ENCODE measurements around the gene RGS6. TPM values are rescaled to one million over a fixed set of nuclear protein-coding genes. Genes with fewer than 3 reads are reported as not detected.

Gene RGS6
- total and polyA plus RNA-seq, 5 donors from 2014 or later = 0.13 to 1.5 (median 0.69) TPM

DNA sequence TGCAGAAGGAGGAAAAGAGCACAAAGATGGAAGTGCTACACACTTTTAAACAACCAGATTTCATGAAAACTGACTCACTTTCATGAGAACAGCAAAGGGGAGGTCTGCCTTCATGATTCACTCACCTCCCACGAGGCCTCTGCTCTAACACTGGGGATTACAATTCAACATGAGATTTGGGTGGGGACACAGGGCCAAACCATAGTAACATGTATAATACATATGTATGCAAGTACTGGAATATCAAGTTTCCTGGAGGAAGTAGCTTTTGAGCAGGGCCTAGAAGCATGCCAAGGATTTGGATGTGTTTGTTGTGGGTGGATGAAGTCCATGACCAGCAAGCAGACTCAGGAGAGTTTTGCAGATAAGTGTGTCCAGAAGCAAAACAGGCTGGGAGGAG lies 409.0 kb downstream of the RGS6 start:
- no peaks in the 10 kb centered on the region for H3K36me3 Mint-ChIP-seq
- H3K9me3 Mint-ChIP-seq = peaks cover 0 to 7% (median 3%) of the 10 kb centered on the region in 7 donors
- Histone ChIP-seq H3K9me3 (ENCODE audit: control insufficient read depth in 2 of 2, low read length in 2 of 2) (no peaks in the 10 kb centered on the region), H3K4me3 (ENCODE audit: low read depth, low read length) (no peak overlapping the region), H3K27me3 (ENCODE audit: control insufficient read depth, insufficient read depth, low read length) (peaks cover 9% of the 10 kb centered on the region), H3K27ac (ENCODE audit: insufficient read depth, low read length, poor library complexity, severe bottlenecking) (no peak overlapping the region), H3K36me3 (ENCODE audit: control insufficient read depth, insufficient read depth, low read length) (no peaks in the 10 kb centered on the region), H3K4me1 (ENCODE audit: control insufficient read depth, insufficient read depth, low read length, poor library complexity, severe bottlenecking) (no peaks in the 10 kb centered on the region)
- H3K4me1 Mint-ChIP-seq = no peaks in the 10 kb centered on the region
- H3K4me3 Mint-ChIP-seq = no peak overlapping the region
- no peak overlapping the region for H3K27ac Mint-ChIP-seq
- peaks cover 3% of the 10 kb centered on the region for H3K27me3 Mint-ChIP-seq
- ATAC-seq (ENCODE audit: low read depth in 2 of 2) = no peak
- no peak for DNase-seq

DNA sequence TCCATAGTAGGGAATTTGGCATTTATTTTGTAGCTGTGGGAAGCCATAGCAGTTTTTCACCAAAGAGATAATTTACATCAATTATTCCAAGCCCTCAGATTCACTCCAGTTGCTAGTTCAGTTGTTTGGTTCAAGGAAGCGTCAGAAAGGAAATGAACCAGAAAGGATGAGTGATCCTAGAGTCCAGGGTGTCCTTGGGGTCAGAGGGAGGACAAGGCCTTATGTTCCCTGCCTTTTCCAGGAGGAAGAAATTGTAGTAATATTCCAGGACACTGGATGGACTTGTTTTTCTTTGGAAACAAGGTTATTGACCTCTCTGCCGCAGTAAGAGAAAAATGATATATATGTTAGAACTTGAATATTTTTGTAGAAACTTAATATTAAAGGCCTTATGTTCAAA lies 409.5 kb downstream of the RGS6 start:
- Mint-ChIP-seq H3K4me3 (no peak overlapping the region), H3K4me1 (no peaks in the 10 kb centered on the region), H3K27me3 (no peaks in the 10 kb centered on the region), H3K27ac (no peak overlapping the region), H3K9me3 (peaks cover 0 to 7% (median 3%) of the 10 kb centered on the region in 7 donors), H3K36me3 (no peaks in the 10 kb centered on the region)
- H3K27me3 ChIP-seq (ENCODE audit: control insufficient read depth, insufficient read depth, low read length) = peaks cover 9% of the 10 kb centered on the region
- no peaks in the 10 kb centered on the region for H3K9me3 ChIP-seq (ENCODE audit: control insufficient read depth in 2 of 2, low read length in 2 of 2)
- no peaks in the 10 kb centered on the region for H3K36me3 ChIP-seq (ENCODE audit: control insufficient read depth, insufficient read depth, low read length)
- DNase-seq (no peak), ATAC-seq (ENCODE audit: low read depth in 2 of 2) (no peak)
- no peaks in the 10 kb centered on the region for H3K4me1 ChIP-seq (ENCODE audit: control insufficient read depth, insufficient read depth, low read length, poor library complexity, severe bottlenecking)
- no peak overlapping the region for H3K4me3 ChIP-seq (ENCODE audit: low read depth, low read length)
- H3K27ac ChIP-seq (ENCODE audit: insufficient read depth, low read length, poor library complexity, severe bottlenecking) = no peak overlapping the region

DNA sequence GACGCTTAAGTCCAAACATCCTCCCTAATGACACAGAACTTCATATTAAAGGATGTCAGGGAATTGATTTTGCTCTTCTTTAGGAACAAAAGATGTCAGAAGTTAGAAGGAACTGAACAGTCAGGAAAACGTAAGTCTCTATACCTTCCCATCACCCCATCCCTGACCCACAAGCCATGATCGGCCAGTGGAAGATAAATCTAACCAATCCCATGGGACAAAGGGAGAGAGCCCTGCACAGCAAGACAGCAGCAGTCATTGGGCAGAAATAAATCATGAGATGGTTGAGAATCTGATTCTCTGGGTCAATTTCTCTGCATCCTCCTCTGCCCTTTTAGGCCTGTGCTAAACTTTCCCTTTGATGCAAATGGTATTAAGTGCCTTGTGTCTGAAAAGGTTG lies 414.9 kb downstream of the RGS6 start:
- H3K4me1 ChIP-seq (ENCODE audit: control insufficient read depth, insufficient read depth, low read length, poor library complexity, severe bottlenecking) = no peaks in the 10 kb centered on the region
- Mint-ChIP-seq H3K27ac (no peak overlapping the region), H3K9me3 (peaks cover 0 to 2% (median 0%) of the 10 kb centered on the region in 7 donors), H3K27me3 (peaks cover 17% of the 10 kb centered on the region), H3K36me3 (no peaks in the 10 kb centered on the region), H3K4me1 (no peaks in the 10 kb centered on the region), H3K4me3 (no peak overlapping the region)
- no peak overlapping the region for H3K4me3 ChIP-seq (ENCODE audit: low read depth, low read length)
- no peak for DNase-seq
- no peaks in the 10 kb centered on the region for H3K9me3 ChIP-seq (ENCODE audit: control insufficient read depth in 2 of 2, low read length in 2 of 2)
- no peak overlapping the region for H3K27ac ChIP-seq (ENCODE audit: insufficient read depth, low read length, poor library complexity, severe bottlenecking)
- peaks cover 11% of the 10 kb centered on the region for H3K27me3 ChIP-seq (ENCODE audit: control insufficient read depth, insufficient read depth, low read length)
- no peak for ATAC-seq (ENCODE audit: low read depth in 2 of 2)
- no peaks in the 10 kb centered on the region for H3K36me3 ChIP-seq (ENCODE audit: control insufficient read depth, insufficient read depth, low read length)

DNA sequence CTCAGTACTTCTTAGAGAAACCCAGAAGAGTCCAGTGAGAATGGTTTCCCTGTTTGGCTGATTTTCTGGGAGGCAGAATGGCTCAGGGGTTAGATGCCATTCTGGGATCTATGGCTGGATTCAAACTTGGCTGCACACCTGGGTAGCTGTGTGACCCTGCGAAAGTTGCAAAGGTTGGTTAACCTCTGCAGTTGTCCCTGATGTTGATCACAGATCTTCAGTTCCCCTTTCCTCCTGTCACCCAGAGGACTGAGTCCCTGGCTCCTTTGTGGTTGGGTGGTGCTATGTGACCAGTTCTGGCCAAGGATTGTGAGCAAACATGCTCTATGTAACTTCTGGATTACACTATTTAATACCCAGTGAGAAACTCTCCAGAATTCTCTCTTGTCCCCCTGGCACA lies 418.0 kb downstream of the RGS6 start:
- peaks cover 0 to 1% (median 0%) of the 10 kb centered on the region in 7 donors for H3K9me3 Mint-ChIP-seq
- Histone ChIP-seq H3K27me3 (ENCODE audit: control insufficient read depth, insufficient read depth, low read length) (peaks cover 13% of the 10 kb centered on the region), H3K4me3 (ENCODE audit: low read depth, low read length) (no peak overlapping the region), H3K27ac (ENCODE audit: insufficient read depth, low read length, poor library complexity, severe bottlenecking) (no peak overlapping the region), H3K36me3 (ENCODE audit: control insufficient read depth, insufficient read depth, low read length) (no peaks in the 10 kb centered on the region), H3K9me3 (ENCODE audit: control insufficient read depth in 2 of 2, low read length in 2 of 2) (no peaks in the 10 kb centered on the region), H3K4me1 (ENCODE audit: control insufficient read depth, insufficient read depth, low read length, poor library complexity, severe bottlenecking) (no peaks in the 10 kb centered on the region)
- no peak overlapping the region for H3K4me3 Mint-ChIP-seq
- ATAC-seq (ENCODE audit: low read depth in 2 of 2) (no peak), DNase-seq (no peak)
- no peaks in the 10 kb centered on the region for H3K36me3 Mint-ChIP-seq
- H3K27ac Mint-ChIP-seq = no peak overlapping the region
- H3K4me1 Mint-ChIP-seq = no peaks in the 10 kb centered on the region
- peaks cover 26% of the 10 kb centered on the region for H3K27me3 Mint-ChIP-seq

DNA sequence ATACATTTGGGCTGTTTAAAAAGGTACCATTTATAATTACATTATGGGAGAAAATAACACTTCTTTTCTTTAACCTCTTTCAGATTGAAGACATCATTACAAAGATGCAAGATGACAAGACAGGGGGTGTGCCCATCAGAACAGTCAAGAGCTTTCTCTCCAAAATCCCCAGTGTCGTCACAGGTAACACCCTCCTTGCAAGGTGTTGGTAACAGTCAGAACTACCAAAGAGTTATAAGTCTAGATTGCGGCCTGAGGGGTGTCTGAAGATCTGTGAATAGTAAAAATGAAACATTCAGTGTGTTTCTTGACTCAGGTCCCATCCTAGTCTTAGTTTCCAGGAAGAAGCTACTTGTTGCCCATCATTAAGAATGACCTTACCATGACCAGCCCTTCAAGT lies 419.8 kb downstream of the RGS6 start:
- H3K27ac Mint-ChIP-seq = no peak overlapping the region

DNA sequence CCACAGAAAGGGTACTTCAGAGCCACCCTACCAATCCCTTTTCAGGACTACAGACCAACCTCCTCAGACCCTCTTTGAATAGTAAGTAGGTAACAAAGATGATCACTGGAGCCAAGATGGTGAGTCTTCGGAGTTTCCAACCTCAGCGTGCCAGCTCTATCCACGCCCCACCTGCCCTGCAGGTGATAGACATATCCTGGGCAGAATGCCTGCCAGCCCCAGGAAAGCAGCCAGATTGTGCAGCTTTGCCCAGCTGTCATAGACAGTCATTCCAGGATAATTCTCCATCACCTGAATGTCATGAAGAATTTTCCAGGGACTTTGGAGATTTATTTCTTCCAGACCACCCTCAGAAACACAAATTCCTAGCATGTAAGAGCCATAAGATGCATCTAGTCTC lies 434.4 kb downstream of the RGS6 start:
- Mint-ChIP-seq H3K27ac (no peak overlapping the region), H3K36me3 (no peaks in the 10 kb centered on the region), H3K4me1 (no peaks in the 10 kb centered on the region), H3K9me3 (peaks cover 0 to 2% (median 0%) of the 10 kb centered on the region in 7 donors), H3K27me3 (peaks cover 31% of the 10 kb centered on the region), H3K4me3 (no peak overlapping the region)
- Histone ChIP-seq H3K27me3 (ENCODE audit: control insufficient read depth, insufficient read depth, low read length) (peaks cover 20% of the 10 kb centered on the region), H3K27ac (ENCODE audit: insufficient read depth, low read length, poor library complexity, severe bottlenecking) (no peak overlapping the region), H3K4me3 (ENCODE audit: low read depth, low read length) (no peak overlapping the region), H3K9me3 (ENCODE audit: control insufficient read depth in 2 of 2, low read length in 2 of 2) (no peaks in the 10 kb centered on the region), H3K36me3 (ENCODE audit: control insufficient read depth, insufficient read depth, low read length) (no peaks in the 10 kb centered on the region), H3K4me1 (ENCODE audit: control insufficient read depth, insufficient read depth, low read length, poor library complexity, severe bottlenecking) (no peaks in the 10 kb centered on the region)
- no peak for ATAC-seq (ENCODE audit: low read depth in 2 of 2)
- DNase-seq = no peak

More for the DNA sequence above, 419.8 kb downstream of the RGS6 start:
- no peaks in the 10 kb centered on the region for H3K4me1 ChIP-seq (ENCODE audit: control insufficient read depth, insufficient read depth, low read length, poor library complexity, severe bottlenecking)
- Mint-ChIP-seq H3K4me1 (no peaks in the 10 kb centered on the region), H3K9me3 (peaks cover 0 to 1% (median 0%) of the 10 kb centered on the region in 7 donors), H3K36me3 (no peaks in the 10 kb centered on the region), H3K27me3 (peaks cover 26% of the 10 kb centered on the region), H3K4me3 (no peak overlapping the region)
- H3K9me3 ChIP-seq (ENCODE audit: control insufficient read depth in 2 of 2, low read length in 2 of 2) = no peaks in the 10 kb centered on the region
- peaks cover 15% of the 10 kb centered on the region for H3K27me3 ChIP-seq (ENCODE audit: control insufficient read depth, insufficient read depth, low read length)
- no peak overlapping the region for H3K27ac ChIP-seq (ENCODE audit: insufficient read depth, low read length, poor library complexity, severe bottlenecking)
- no peak overlapping the region for H3K4me3 ChIP-seq (ENCODE audit: low read depth, low read length)
- no peak for DNase-seq
- H3K36me3 ChIP-seq (ENCODE audit: control insufficient read depth, insufficient read depth, low read length) = no peaks in the 10 kb centered on the region
- no peak for ATAC-seq (ENCODE audit: low read depth in 2 of 2)

DNA sequence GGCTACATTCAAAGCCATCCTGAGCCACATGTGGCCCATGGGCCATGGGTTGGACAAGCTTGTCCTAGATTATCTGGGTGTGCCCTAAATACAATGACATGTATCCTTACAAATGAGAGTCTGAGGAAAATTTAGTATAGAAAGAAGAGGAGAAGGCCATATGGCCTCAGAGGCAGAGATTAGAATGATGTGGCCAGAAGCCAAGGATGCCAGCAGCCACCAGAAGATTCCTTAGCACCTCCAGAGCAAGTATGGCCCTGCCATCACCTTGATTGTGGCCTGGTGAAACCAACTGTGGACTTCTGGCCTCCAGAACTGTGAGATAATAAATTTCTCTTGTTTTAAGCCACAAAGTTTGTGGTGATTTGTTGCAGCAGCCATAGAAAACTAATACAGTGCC lies 436.9 kb downstream of the RGS6 start:
- peaks cover 32% of the 10 kb centered on the region for H3K27me3 Mint-ChIP-seq
- no peaks in the 10 kb centered on the region for H3K9me3 ChIP-seq (ENCODE audit: control insufficient read depth in 2 of 2, low read length in 2 of 2)
- H3K36me3 Mint-ChIP-seq = no peaks in the 10 kb centered on the region
- H3K27ac ChIP-seq (ENCODE audit: insufficient read depth, low read length, poor library complexity, severe bottlenecking) = no peak overlapping the region
- H3K4me3 Mint-ChIP-seq = no peak overlapping the region
- H3K4me1 Mint-ChIP-seq = no peaks in the 10 kb centered on the region
- no peak overlapping the region for H3K27ac Mint-ChIP-seq
- ATAC-seq (ENCODE audit: low read depth in 2 of 2) (no peak), DNase-seq (no peak)
- H3K4me3 ChIP-seq (ENCODE audit: low read depth, low read length) = no peak overlapping the region
- H3K4me1 ChIP-seq (ENCODE audit: control insufficient read depth, insufficient read depth, low read length, poor library complexity, severe bottlenecking) = no peaks in the 10 kb centered on the region
- peaks cover 14% of the 10 kb centered on the region for H3K27me3 ChIP-seq (ENCODE audit: control insufficient read depth, insufficient read depth, low read length)
- peaks cover 0 to 4% (median 0%) of the 10 kb centered on the region in 7 donors for H3K9me3 Mint-ChIP-seq
- no peaks in the 10 kb centered on the region for H3K36me3 ChIP-seq (ENCODE audit: control insufficient read depth, insufficient read depth, low read length)

DNA sequence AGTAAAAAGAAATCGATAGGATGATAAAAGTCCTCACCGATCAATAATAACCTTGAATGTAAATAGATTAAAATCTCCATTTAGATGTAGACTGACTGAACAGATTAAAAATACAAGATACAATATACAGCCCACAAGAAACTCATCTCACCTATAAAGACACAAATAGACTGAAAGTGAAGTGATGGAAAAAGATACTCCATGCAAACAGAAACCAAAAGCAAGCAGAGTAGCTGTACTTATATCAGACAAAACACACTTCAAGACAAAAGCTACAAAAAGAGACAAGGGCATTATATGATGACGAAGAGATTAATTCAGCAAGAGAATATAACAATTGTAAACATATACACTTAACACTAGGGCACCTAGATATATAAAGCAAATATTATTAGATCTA lies 444.8 kb downstream of the RGS6 start:
- peaks cover 44% of the 10 kb centered on the region for H3K27me3 Mint-ChIP-seq
- DNase-seq (peak in 1 of 3 donors; percentile 6), ATAC-seq (ENCODE audit: low read depth in 2 of 2) (no peak)
- Histone ChIP-seq H3K4me3 (ENCODE audit: low read depth, low read length) (no peak overlapping the region), H3K36me3 (ENCODE audit: control insufficient read depth, insufficient read depth, low read length) (no peaks in the 10 kb centered on the region), H3K9me3 (ENCODE audit: control insufficient read depth in 2 of 2, low read length in 2 of 2) (peaks cover 6 to 13% of the 10 kb centered on the region in 2 experiments), H3K27ac (ENCODE audit: insufficient read depth, low read length, poor library complexity, severe bottlenecking) (no peak overlapping the region), H3K4me1 (ENCODE audit: control insufficient read depth, insufficient read depth, low read length, poor library complexity, severe bottlenecking) (no peaks in the 10 kb centered on the region), H3K27me3 (ENCODE audit: control insufficient read depth, insufficient read depth, low read length) (peaks cover 13% of the 10 kb centered on the region)
- no peak overlapping the region for H3K27ac Mint-ChIP-seq
- H3K36me3 Mint-ChIP-seq = no peaks in the 10 kb centered on the region
- H3K9me3 Mint-ChIP-seq = peaks cover 4 to 17% (median 7%) of the 10 kb centered on the region in 7 donors
- H3K4me3 Mint-ChIP-seq = no peak overlapping the region
- peaks cover 0 to 9% (median 2%) of the 10 kb centered on the region in 4 donors for H3K4me1 Mint-ChIP-seq
